ENCODE data around the gene MACROD2.

DNA sequence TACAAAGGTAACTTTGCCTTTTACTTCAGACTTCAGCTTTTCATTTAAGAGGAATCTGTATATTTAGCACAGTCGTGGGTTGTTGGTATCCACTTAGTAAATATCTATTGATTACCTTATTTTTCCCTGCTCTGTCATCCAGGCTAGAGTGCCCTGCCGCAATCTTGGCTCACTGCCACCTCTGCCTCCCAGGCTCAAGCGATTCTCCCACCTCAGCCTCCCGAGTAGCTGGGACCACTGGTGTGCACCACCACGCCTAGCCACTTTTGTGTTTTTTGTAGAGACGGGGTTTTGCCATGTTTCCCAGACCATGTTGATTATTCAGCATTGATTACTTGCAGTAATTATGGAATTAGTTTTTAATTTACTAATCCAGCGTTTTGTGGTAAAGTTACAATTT, 41.3 kb downstream of the MACROD2 start:
- TF ChIP-seq, protein P1, sequence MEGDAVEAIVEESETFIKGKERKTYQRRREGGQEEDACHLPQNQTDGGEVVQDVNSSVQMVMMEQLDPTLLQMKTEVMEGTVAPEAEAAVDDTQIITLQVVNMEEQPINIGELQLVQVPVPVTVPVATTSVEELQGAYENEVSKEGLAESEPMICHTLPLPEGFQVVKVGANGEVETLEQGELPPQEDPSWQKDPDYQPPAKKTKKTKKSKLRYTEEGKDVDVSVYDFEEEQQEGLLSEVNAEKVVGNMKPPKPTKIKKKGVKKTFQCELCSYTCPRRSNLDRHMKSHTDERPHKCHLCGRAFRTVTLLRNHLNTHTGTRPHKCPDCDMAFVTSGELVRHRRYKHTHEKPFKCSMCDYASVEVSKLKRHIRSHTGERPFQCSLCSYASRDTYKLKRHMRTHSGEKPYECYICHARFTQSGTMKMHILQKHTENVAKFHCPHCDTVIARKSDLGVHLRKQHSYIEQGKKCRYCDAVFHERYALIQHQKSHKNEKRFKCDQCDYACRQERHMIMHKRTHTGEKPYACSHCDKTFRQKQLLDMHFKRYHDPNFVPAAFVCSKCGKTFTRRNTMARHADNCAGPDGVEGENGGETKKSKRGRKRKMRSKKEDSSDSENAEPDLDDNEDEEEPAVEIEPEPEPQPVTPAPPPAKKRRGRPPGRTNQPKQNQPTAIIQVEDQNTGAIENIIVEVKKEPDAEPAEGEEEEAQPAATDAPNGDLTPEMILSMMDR (IDR thresholded peaks at IDR 0.05; ENCODE audit: insufficient read depth, low read depth, low read length), result no peak
- no peak for TF ChIP-seq EZH2 (IDR thresholded peaks at IDR 0.05; ENCODE audit: insufficient read depth, low read length)
